GM12875 (cell line): ENCODE data around the gene FRMD1.

ENCODE experiments used
- H3K4me3 ChIP-seq: one replicate; pipeline ENCODE4 v1.5.1; 2011; ENCODE audit warnings: low read depth, low read length, control low read depth
- CTCF ChIP-seq: IDR thresholded peaks from 2 replicates; pipeline ENCODE4 v1.5.1; 2011; ENCODE audit warnings: low read depth, mild to moderate bottlenecking, control low read depth, inconsistent platforms, low read length, moderate library complexity, borderline replicate concordance; ENCODE audit not compliant: insufficient read depth

The FRMD1 gene

GRCh38 chr6:168039849-168040248 is 39.2 kb downstream of the FRMD1 start:
- H3K4me3 ChIP-seq: no peak overlapping the region
- no peak for TF ChIP-seq CTCF

- no peak for TF ChIP-seq CTCF
- H3K4me3 ChIP-seq: no peak overlapping the region
Measured at GRCh38 chr6:168039301-168039700, 39.7 kb downstream of the FRMD1 start.

GRCh38 chr6:168038576-168039140 is 40.4 kb downstream of the FRMD1 start:
- no peak overlapping the region for H3K4me3 ChIP-seq
- TF ChIP-seq CTCF: no peak

GRCh38 chr6:168037856-168038255 is 41.2 kb downstream of the FRMD1 start:
- no peak for TF ChIP-seq CTCF

GRCh38 chr6:168037242-168037641 is 41.8 kb downstream of the FRMD1 start:
- no peak for TF ChIP-seq CTCF
- H3K4me3 ChIP-seq: no peak overlapping the region

More at GRCh38 chr6:168037856-168038255, 41.2 kb downstream of the FRMD1 start:
- H3K4me3 ChIP-seq: no peak overlapping the region

GRCh38 chr6:168035661-168036545 is 43.1 kb downstream of the FRMD1 start:
- no peak overlapping the region for H3K4me3 ChIP-seq
- TF ChIP-seq CTCF: no peak

- no peak overlapping the region for H3K4me3 ChIP-seq
Measured at GRCh38 chr6:168035098-168035660, 43.8 kb downstream of the FRMD1 start.

More at GRCh38 chr6:168035098-168035660, 43.8 kb downstream of the FRMD1 start:
- TF ChIP-seq CTCF: no peak
